GM23338 (cell line): ENCODE data around the gene ZNF532. TPM values are rescaled to one million over a fixed set of nuclear protein-coding genes. Genes with fewer than 3 reads are reported as not detected.

Experiments
- ATAC-seq: fragments of 200-7000 bp; cut with Tn5 transposase; 3 replicates; pipeline ENCODE4 v1.9.1; 2020
- DNase-seq: peaks from one replicate; pipeline ENCODE4 v3.0.0-alpha.2; 2015; ENCODE audit warnings: low spot score
- H2AFZ ChIP-seq: fragments of 200-600 bp; sonication (generic); 2 replicates; pipeline ENCODE4 v1.8.0; 2016; ENCODE audit warnings: antibody characterized with exemption, mild to moderate bottlenecking, moderate library complexity
- H3F3A ChIP-seq: fragments of 200-600 bp; sonication (generic); replicated peaks from 2 replicates; pipeline ENCODE4 v1.8.0; 2017; ENCODE audit warnings: antibody characterized with exemption, mixed run types, low read depth
- H3K27ac ChIP-seq: fragments of 200-600 bp; sonication (generic); 2 replicates; pipeline ENCODE4 v1.6.1; 2016; ENCODE audit warnings: low read depth
- H3K27me3 ChIP-seq: fragments of 200-600 bp; sonication (generic); 2 replicates; pipeline ENCODE4 v1.8.0; 2016; ENCODE audit warnings: mild to moderate bottlenecking, mixed run types, moderate library complexity; ENCODE audit not compliant: insufficient read depth
- H3K36me3 ChIP-seq: fragments of 200-600 bp; sonication (generic); 2 replicates; pipeline ENCODE4 v1.8.0; 2016; ENCODE audit warnings: mild to moderate bottlenecking; ENCODE audit not compliant: insufficient read depth
- H3K4me1 ChIP-seq: fragments of 200-600 bp; sonication (generic); 2 replicates; pipeline ENCODE4 v1.8.0; 2016; ENCODE audit warnings: mild to moderate bottlenecking, moderate library complexity; ENCODE audit not compliant: insufficient read depth
- H3K4me2 ChIP-seq: fragments of 200-600 bp; sonication (generic); 2 replicates; pipeline ENCODE4 v1.7.1; 2017; ENCODE audit warnings: mixed run types
- H3K4me3 ChIP-seq: fragments of 200-600 bp; sonication (generic); 2 replicates; pipeline ENCODE4 v1.6.1; 2016; ENCODE audit warnings: mixed run types
- H3K79me2 ChIP-seq: fragments of 200-600 bp; sonication (generic); replicated peaks from 2 replicates; pipeline ENCODE4 v1.8.0; 2017; ENCODE audit warnings: mild to moderate bottlenecking; ENCODE audit not compliant: insufficient read depth
- H3K9me2 ChIP-seq: fragments of 200-600 bp; sonication (generic); 2 replicates; pipeline ENCODE4 v1.8.0; 2017; ENCODE audit not compliant: insufficient read depth
- H4K20me1 ChIP-seq: fragments of 200-600 bp; sonication (generic); replicated peaks from 2 replicates; pipeline ENCODE4 v1.8.0; 2017; ENCODE audit warnings: mild to moderate bottlenecking; ENCODE audit not compliant: insufficient read depth
- H3K27ac Mint-ChIP-seq: 2 replicates; pipeline ENCODE4 v1.8.0; 2020; ENCODE audit warnings: inconsistent platforms, mild to moderate bottlenecking, moderate library complexity, mixed read lengths
- H3K27me3 Mint-ChIP-seq: 3 replicates; pipeline ENCODE4 v1.8.0; 2022; ENCODE audit warnings: low read depth, mild to moderate bottlenecking, moderate library complexity, mixed read lengths, inconsistent platforms; ENCODE audit not compliant: insufficient read depth, poor library complexity
- H3K36me3 Mint-ChIP-seq: 3 replicates; pipeline ENCODE4 v1.8.0; 2021; ENCODE audit warnings: low read depth, mild to moderate bottlenecking, inconsistent platforms, moderate library complexity, mixed read lengths
- H3K4me1 Mint-ChIP-seq: 3 replicates; pipeline ENCODE4 v1.8.0; 2020; ENCODE audit warnings: mild to moderate bottlenecking, inconsistent platforms, mixed read lengths
- H3K4me3 Mint-ChIP-seq: 3 replicates; pipeline ENCODE4 v1.8.0; 2021; ENCODE audit warnings: moderate library complexity, mild to moderate bottlenecking, inconsistent platforms, mixed read lengths
- H3K9me3 Mint-ChIP-seq: 3 replicates; pipeline ENCODE4 v1.8.0; 2020; ENCODE audit warnings: moderate library complexity, mild to moderate bottlenecking, inconsistent platforms, mixed read lengths
- CREB1 ChIP-seq: fragments of 250-450 bp; sonication (Bioruptor Pico); IDR thresholded peaks from 2 replicates; pipeline ENCODE4 v1.5.0; 2020; ENCODE audit warnings: low read depth, mild to moderate bottlenecking, moderate library complexity
- CTCF ChIP-seq, 2 experiments: fragments of 200-600 bp in 1 of 2; sonication (generic) in 1 of 2; conservative IDR thresholded peaks; 2 replicates each; pipeline versions ENCODE4 v1.5.1 to v1.6.1; 2016 to 2017; ENCODE audit warnings: antibody characterized with exemption in 2 of 2, low read depth in 2 of 2, mild to moderate bottlenecking in 2 of 2, moderate library complexity in 1 of 2
- ETS1 ChIP-seq: IDR thresholded peaks from 2 replicates; pipeline ENCODE4 v1.6.1; 2016; ENCODE audit warnings: antibody characterized with exemption
- EZH2 ChIP-seq: fragments of 200-600 bp; sonication (generic); IDR thresholded peaks from one replicate; pipeline ENCODE4 v1.8.0; 2017; ENCODE audit warnings: antibody characterized with exemption, mild to moderate bottlenecking, low read depth; ENCODE audit not compliant: unreplicated experiment
- EZH2phosphoT487 ChIP-seq: fragments of 200-600 bp; sonication (generic); IDR thresholded peaks from one replicate; pipeline ENCODE4 v1.8.1; 2018; ENCODE audit warnings: antibody characterized with exemption; ENCODE audit not compliant: unreplicated experiment
- NANOG ChIP-seq: IDR thresholded peaks from 2 replicates; pipeline ENCODE4 v1.6.1; 2016; ENCODE audit warnings: antibody characterized with exemption, borderline replicate concordance
- POLR2AphosphoS5 ChIP-seq: IDR thresholded peaks from 2 replicates; pipeline ENCODE4 v1.6.1; 2016; ENCODE audit warnings: antibody characterized with exemption, low read depth
- REST ChIP-seq: IDR thresholded peaks from one replicate; pipeline ENCODE4 v1.6.1; 2018; ENCODE audit warnings: antibody characterized with exemption; ENCODE audit not compliant: unreplicated experiment
- STAT1 ChIP-seq: IDR thresholded peaks from one replicate; pipeline ENCODE4 v1.6.1; 2016; ENCODE audit warnings: antibody characterized with exemption; ENCODE audit not compliant: unreplicated experiment
- ZNF114 ChIP-seq: fragments of 250-450 bp; sonication (Bioruptor Pico); IDR thresholded peaks from 2 replicates; pipeline ENCODE4 v1.5.0; 2020; ENCODE audit warnings: mild to moderate bottlenecking, moderate library complexity
- ZNF331 ChIP-seq: fragments of 250-450 bp; sonication (Bioruptor Pico); IDR thresholded peaks from 2 replicates; pipeline ENCODE4 v1.5.0; 2020; ENCODE audit warnings: low read depth, mild to moderate bottlenecking, moderate library complexity
- polyA plus RNA-seq: library from polyadenylated mRNA; unstranded; fragments of >200 nt; fragmentation: Nextera tagmentation; extraction: Ambion mirVana; gene quantifications from 2 replicates; pipeline ENCODE4 v1.2.1, GENCODE V29; 2016
- total RNA-seq: library from RNA; depleted of rRNA; stranded (reverse); fragments of >200 nt; shearing (Covaris generic); gene quantifications from 2 replicates; pipeline ENCODE4 v1.2.3, GENCODE V29; 2014

Gene ZNF532
- total and polyA plus RNA-seq, 2 experiments from 2014 or later = 51.5 to 225 TPM

- TF ChIP-seq EZH2 (no peak), CTCF (conservative IDR thresholded peaks at IDR 0.05; ENCODE audit: low read depth in 2 of 2) (no peak), CREB1 (CRISPR knock-in tag) (no peak), REST (no peak), ZNF114 (no peak), POLR2AphosphoS5 (no peak)
Measured at GRCh38 chr18:58970943-58971790, 106.5 kb downstream of the ZNF532 start (continued).

GRCh38 chr18:58975296-58975695 is 110.6 kb downstream of the ZNF532 start:
- Mint-ChIP-seq H3K36me3 (peaks cover 80% of the 10 kb centered on the region), H3K4me1 (peaks cover 36% of the 10 kb centered on the region), H3K4me3 (no peak overlapping the region), H3K27me3 (peaks cover 10% of the 10 kb centered on the region), H3K27ac (peak overlapping the region; percentile 70), H3K9me3 (no peaks in the 10 kb centered on the region)
- H3K4me1 ChIP-seq = peaks cover 16% of the 10 kb centered on the region
- no peak overlapping the region for H3K4me2 ChIP-seq
- no peak overlapping the region for H2AFZ ChIP-seq
- ATAC-seq = peak; percentile 56
- H3K36me3 ChIP-seq = peaks cover 25% of the 10 kb centered on the region
- no peak overlapping the region for H3K4me3 ChIP-seq
- H3K9me2 ChIP-seq = no peaks in the 10 kb centered on the region
- peak overlapping the region; percentile 8 for H3K27ac ChIP-seq
- H3K27me3 ChIP-seq = no peaks in the 10 kb centered on the region
- no peak for DNase-seq
- H4K20me1 ChIP-seq = peaks cover 35% of the 10 kb centered on the region
- H3F3A ChIP-seq = peaks cover 17% of the 10 kb centered on the region; the same call in 1 of the 2 replicates
- H3K79me2 ChIP-seq = peaks cover 72% of the 10 kb centered on the region
- TF ChIP-seq POLR2AphosphoS5 (no peak), CREB1 (CRISPR knock-in tag) (no peak), REST (no peak), NANOG (no peak), ETS1 (no peak), ZNF331 (CRISPR knock-in tag) (no peak), STAT1 (no peak), EZH2phosphoT487 (no peak), CTCF (conservative IDR thresholded peaks at IDR 0.05; ENCODE audit: low read depth in 2 of 2) (no peak)
